Measurements from ENCODE around the gene BRMS1.
"Not testable (repeated sequence)": the region's sequence is repeated elsewhere in the genome, so short reads cannot be mapped to it uniquely, and the experiment has no call there.

Gene BRMS1

GRCh38 chr11:66344550-66345315 lies at the start of gene BRMS1:
Gene BRMS1, minus strand, starts transcription at chr11:66345104. Its CDS starts 2,870 bp downstream, at chr11:66342234.
- peak; percentile 59 to 93 for DNase-seq

- DNase-seq, result no peak
These were observed 49.0 kb upstream of the BRMS1 start for GRCh38 chr11:66393954-66394353.

- no peak for DNase-seq
These were observed 46.4 kb upstream of the BRMS1 start for GRCh38 chr11:66391322-66391721.

- no peak for DNase-seq
These were observed 44.0 kb upstream of the BRMS1 start for GRCh38 chr11:66388780-66389386.

- DNase-seq, result peak; percentile 34 to 80
These were observed 41.5 kb upstream of the BRMS1 start for GRCh38 chr11:66386171-66387069.

GRCh38 chr11:66384316-66384715 lies 39.4 kb upstream of the BRMS1 start:
- DNase-seq, result not testable (repeated sequence)

GRCh38 chr11:66380264-66380663 lies 35.4 kb upstream of the BRMS1 start:
- DNase-seq, result not testable (repeated sequence)

- not testable (repeated sequence) for DNase-seq
These were observed 28.9 kb upstream of the BRMS1 start for GRCh38 chr11:66373690-66374287.

GRCh38 chr11:66373265-66373664 lies 28.4 kb upstream of the BRMS1 start:
- no peak for DNase-seq

GRCh38 chr11:66371627-66372415 lies 26.9 kb upstream of the BRMS1 start, which contains the start of gene SLC29A2:
Gene SLC29A2, minus strand, starts transcription at chr11:66371760. Its CDS starts 169 bp downstream, at chr11:66371591.
- DNase-seq, result no peak

- no peak for DNase-seq
These were observed 24.4 kb upstream of the BRMS1 start for GRCh38 chr11:66369073-66369894.

- DNase-seq, result no peak
These were observed 23.6 kb upstream of the BRMS1 start for GRCh38 chr11:66368484-66368883.

GRCh38 chr11:66367561-66368312 lies 22.8 kb upstream of the BRMS1 start:
- no peak for DNase-seq

- no peak for DNase-seq
These were observed 22.1 kb upstream of the BRMS1 start for GRCh38 chr11:66366844-66367477.

- no peak for DNase-seq
These were observed 21.1 kb upstream of the BRMS1 start for GRCh38 chr11:66365711-66366619.

GRCh38 chr11:66365166-66365565 lies 20.3 kb upstream of the BRMS1 start:
- DNase-seq, result no peak

- no peak for DNase-seq
These were observed 19.1 kb upstream of the BRMS1 start for GRCh38 chr11:66363805-66364535.

- no peak for DNase-seq
These were observed 18.3 kb upstream of the BRMS1 start for GRCh38 chr11:66363187-66363601.
